Measurements from ENCODE around the gene GABBR1.
A peak's percentile ranks its signal among the peaks of the same experiment; 100 is the strongest.
"Not testable (repeated sequence)": the region's sequence is repeated elsewhere in the genome, so short reads cannot be mapped to it uniquely, and the experiment has no call there.

The GABBR1 gene

DNA sequence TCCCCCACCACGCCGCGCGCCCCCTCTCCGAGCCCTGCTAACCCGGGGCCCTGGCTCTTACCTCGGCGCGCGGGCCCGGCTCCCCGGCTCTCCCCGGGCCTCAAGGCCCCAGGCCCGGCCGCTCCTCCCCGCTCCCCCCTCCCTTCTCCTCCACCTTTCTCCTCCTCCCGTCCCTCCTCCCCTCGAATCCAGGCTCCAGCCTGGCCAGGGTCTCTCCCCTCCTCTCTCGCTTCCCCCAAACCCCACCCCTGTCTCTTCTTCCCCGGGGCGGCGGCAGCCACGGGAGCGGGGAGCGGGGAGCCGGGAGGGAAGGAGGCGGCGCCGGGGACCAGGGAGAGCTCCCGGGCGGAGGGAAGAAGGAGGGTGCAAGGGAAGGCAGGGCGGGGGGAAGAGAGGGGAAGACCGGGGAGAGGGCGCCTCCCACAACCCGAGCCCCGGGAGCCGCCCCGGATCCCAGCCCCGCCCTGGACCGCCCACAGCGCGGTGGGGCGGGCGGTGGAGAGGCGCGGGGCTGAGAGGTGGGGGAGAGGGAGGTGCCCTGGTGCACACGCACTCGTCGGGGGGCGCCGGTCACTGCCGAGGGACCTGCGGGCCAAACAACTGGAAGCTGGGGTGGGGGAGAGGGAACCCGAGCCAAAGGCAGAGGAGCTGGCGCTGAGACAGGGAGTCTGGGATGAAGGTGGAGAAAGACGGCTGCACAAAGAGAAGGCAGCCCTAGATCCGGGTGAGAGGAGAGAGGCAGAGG is at the start of gene GABBR1:
GABBR1 (minus strand) TSS at position 395 of the 745 bp plus-strand sequence. CDS start 798 bp downstream, outside the sequence.
- peak; percentile 77 to 78 for DNase-seq

DNA sequence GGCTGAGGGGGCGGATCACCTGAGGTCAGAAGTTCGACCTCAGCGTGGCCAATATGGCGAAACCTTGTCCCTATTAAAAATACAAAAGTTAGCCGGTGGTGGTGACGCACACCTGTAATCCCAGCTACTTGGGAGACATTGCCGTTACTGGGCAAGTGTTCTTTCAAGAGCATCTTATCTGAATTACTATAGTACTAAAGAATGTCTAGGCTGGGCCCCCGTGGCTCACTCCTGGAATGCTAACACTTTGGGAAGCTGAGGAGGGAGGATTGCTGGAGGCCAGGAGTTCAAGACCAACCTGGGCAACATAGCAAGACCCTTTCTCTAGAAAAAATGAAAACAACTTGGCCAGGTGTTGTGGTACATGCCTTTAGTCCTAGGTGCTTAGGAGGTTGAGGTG is 48.8 kb upstream of the GABBR1 start:
- DNase-seq = no peak

DNA sequence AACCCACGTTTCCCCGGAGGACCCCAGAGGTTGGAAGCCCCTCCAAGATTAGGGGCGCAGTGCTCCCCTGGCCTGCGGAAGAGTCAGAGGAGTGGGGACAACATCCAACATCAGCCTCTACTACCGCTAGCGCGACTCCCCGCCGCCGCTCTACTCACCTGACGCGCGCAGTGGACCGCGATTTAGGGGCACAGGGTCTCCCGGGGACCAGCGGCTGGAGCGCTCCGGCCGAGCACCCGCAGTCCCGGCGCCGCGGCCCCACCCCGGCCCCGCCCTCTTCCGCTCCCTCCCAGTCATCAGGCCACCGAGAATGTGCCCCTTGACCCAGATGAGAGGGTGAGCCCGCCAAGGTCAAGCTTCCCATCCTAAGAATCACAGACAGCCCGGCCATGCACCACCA is 47.9 kb upstream of the GABBR1 start, which contains the start of gene ZFP57:
ZFP57 (minus strand) TSS at position 249 of the 400 bp plus-strand sequence. CDS start 4,149 bp downstream, outside the sequence.
- DNase-seq = no peak

GRCh38 chr6:29680416-29680815 is 47.4 kb upstream of the GABBR1 start:
- DNase-seq = no peak

- DNase-seq = no peak
Observed at GRCh38 chr6:29679962-29680361, 47.0 kb upstream of the GABBR1 start.

- no peak for DNase-seq
Observed at GRCh38 chr6:29678114-29678513, 45.1 kb upstream of the GABBR1 start.

- no peak for DNase-seq
Observed at GRCh38 chr6:29676981-29677601, 44.1 kb upstream of the GABBR1 start.

GRCh38 chr6:29675561-29675960 is 42.6 kb upstream of the GABBR1 start:
- DNase-seq = no peak

DNA sequence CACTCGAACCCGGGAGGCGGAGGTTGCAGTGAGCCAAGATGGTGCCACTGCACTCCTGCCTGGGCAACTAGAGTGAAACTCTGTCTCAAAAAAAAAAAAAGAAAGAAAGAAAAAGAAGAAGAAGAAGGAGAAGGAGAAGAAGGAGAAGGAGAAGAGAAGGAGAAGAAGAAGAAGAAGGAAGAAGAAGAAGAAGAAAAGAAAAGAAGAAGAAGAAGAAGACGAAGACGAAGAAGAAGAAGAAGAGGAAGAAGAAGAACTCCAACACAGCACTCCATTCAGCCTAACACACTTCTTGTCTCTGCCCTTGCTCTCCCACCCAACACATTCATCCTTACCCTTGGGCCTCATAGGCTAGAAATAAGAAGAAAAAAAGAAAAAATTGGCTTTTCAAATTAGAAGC is 41.0 kb upstream of the GABBR1 start:
- no peak for DNase-seq

DNA sequence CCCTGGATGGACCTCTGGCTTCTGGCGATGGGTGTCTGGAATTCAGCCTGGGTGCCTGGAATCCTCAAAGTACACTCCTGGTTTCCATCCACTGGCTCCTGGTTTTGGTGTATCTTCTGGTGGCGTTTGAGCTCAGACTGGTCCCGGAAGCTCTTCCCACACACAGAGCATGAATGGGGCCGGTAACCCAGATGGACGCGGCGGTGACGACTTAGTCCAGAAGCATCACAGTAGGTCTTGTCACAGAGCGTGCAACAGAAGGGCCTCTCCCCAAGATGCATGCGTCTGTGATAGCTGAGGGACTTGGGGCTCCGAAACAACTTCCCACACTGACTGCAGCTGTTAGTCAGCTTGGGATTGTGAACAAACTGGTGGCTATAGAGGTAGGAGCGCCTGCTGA is 40.2 kb upstream of the GABBR1 start:
- no peak for DNase-seq

GRCh38 chr6:29672116-29672515 is 39.1 kb upstream of the GABBR1 start:
- not testable (repeated sequence) for DNase-seq

- no peak for DNase-seq
Observed at GRCh38 chr6:29671026-29671425, 38.0 kb upstream of the GABBR1 start.

DNA sequence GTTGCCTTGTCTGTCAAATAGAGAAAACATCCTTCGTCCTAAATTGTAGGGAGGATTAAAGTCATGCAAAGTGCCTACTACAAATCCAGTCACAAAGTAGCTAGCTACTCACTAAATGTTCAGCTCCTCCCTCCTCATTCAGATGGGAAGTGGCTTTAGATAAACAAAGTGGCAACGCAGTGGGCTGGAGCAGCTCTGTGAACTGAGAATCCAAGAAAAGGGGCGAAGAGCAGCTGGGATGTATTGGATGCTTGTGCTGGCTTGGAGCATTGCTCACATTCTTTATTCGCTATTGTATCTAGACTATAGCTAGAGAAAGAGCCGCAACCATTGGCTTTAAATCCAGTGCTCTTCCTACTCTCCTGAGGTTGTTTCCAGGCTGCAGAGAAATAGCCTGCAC is 34.2 kb upstream of the GABBR1 start:
- no peak for DNase-seq

DNA sequence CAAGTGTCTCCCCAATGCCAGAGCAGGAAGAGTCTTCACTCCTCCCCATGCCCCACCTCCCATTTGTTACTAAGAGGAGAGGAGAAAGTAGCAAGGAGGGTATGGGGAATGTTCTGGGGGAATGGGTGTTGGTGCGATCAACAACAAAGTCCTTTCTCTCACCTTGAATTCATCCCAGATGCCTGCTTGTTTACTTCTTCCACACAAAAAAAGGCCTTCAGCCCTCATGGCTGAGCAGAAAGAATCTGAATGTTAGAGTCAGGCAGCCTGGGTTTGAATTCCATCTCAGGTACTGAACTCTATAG is 33.8 kb upstream of the GABBR1 start:
- no peak for DNase-seq

DNA sequence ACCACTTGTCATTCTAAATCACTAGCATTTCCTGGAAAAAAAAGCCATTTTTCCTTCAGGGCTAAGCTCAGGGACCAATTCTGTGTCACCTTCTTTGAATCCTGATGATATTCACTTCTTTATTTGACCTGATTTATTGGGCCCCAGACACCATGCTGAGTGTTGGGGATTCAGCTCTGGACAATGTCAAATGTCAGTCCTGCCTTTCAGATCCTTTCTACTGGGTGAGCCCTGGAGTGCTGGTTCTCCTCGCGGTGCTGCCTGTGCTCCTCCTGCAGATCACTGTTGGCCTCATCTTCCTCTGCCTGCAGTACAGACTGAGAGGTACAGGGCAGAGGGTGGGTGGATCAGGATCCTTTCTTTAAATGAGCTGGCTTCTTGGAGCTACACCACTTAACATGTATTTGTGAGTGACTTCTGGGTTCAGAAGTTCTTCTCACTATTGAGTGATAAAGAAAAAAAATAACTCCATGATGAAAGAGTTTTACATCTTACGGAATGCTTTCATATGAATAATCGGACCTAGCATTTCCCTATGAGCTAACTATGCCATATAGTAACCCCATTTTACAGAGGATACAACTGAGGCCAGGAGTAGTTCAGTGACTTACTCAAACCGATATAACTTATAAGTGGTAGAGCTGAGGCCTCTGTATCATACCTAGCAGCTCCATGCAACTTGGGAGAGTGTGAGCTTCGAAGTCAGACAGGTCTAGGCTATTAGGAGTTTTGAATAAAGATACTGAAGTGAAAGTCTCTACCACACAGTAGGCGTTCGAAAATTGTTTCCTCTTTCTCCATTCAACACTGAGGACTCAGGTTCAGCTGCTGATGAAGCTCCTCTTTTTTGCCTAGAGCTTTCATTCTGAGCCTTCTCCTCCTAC is 33.2 kb upstream of the GABBR1 start:
- DNase-seq = no peak

GRCh38 chr6:29663300-29664042 is 30.5 kb upstream of the GABBR1 start:
- DNase-seq = no peak

DNA sequence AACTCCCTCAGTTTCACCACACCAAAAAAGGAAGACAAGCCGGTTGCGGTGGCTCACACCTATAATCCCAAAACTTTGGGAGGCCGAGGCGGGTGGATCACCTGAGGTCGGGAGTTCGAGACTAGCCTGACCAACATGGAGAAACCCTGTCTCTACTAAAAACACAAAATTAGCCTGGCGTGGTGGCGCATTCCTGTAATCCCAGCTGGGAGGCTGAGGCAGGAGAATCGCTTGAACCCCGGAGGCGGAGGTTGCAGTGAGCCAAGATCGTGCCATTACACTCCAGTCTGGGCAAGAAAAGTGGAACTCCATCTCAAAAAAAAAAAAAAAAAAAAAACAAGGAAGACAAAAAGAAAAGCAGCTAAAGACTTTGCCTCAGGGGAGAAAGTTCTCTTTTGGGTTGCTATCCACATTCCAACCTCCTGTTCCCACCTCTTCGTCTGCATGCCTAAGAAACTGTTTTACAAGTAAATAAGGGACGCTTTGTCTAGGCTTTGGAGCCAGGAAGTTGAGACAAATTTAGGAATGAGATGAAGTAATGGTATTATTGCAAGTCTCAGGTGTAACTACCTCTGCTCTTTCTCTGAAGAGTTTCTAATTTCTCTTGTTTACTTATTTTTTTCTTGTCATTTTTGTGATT is 28.6 kb upstream of the GABBR1 start:
- DNase-seq = not testable (repeated sequence)

DNA sequence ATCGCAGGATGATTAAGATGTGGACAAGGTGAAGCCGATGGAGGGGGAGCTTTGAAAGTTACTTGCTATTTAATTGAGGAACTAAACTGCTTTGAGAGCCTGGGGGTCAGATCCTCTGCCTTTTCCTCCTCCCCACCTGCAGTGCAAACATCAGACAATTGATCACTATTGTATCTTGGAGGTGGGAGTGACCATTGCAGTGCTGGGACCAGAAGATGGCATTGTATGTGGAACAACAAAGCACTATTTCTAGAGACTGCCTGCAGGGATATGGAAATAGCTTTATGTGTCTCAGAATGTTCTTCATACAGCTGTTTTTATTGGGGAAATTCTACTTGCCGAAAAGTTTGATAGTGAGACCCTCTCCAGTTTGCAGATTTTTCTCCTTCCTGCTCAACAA is 28.1 kb upstream of the GABBR1 start:
- no peak for DNase-seq

DNA sequence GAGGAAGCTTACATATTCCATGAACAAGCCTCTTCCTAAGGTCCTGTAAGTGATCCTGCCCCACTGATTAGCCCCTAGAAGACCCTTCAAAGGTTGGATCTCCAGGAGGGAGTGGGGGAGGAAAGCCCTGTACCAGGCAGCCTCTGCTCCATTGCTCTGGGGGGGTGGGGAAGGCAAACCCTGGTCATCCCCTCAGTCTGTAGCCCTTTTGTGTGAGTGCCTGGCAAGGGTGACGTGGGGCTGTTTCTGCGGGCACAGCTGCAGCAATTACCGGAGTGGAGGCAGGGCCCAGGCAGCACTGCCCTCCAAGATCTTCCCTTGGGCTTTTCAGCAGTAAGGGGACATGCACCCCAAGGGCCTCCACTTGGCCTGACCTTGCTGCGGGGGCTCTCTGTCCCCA is 23.8 kb upstream of the GABBR1 start, which contains the start of gene MOG:
MOG (plus strand) TSS at position 295 of the 400 bp plus-strand sequence. CDS start 118 bp downstream, outside the sequence.
- DNase-seq = peak; percentile 88 to 95

DNA sequence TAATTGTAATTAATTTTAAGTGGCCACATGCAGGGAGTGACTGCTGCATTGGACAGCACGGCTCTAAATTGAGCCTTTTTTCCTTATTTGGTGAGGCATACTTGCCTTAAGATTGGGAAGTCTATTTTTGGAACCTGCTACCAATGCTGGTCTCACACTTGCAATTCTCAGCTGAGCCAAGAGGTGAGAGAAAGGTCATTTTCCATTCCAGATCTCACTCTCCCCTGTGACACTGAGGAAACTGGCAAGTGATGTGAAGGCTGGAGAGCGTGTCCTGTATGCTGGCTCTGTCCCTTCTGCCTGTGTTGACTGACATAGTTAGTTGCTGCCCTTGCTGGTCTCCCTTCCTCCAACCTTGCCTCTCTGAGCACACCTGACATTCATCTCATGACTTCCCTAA is 23.2 kb upstream of the GABBR1 start:
- DNase-seq = peak in 1 of 2 donors; percentile 62

DNA sequence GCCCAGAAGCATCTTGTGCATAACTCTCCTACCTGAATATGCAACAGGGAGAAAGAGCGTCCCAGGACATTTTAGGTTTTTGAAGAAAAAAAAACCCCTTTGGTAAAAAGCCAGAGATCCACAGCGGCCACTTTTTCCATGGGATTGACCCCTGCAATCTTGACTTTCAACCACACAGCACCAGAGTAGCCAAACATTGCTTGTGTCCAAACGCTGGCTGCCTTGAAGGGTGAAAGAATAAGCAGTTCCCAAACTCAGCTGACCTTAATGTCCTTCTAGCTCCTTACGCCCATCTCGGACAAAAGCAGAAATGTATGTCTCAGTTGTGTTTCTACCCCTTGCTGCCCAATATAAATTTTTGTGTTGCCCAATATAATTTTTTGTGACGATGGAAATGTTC is 22.7 kb upstream of the GABBR1 start:
- DNase-seq = no peak

DNA sequence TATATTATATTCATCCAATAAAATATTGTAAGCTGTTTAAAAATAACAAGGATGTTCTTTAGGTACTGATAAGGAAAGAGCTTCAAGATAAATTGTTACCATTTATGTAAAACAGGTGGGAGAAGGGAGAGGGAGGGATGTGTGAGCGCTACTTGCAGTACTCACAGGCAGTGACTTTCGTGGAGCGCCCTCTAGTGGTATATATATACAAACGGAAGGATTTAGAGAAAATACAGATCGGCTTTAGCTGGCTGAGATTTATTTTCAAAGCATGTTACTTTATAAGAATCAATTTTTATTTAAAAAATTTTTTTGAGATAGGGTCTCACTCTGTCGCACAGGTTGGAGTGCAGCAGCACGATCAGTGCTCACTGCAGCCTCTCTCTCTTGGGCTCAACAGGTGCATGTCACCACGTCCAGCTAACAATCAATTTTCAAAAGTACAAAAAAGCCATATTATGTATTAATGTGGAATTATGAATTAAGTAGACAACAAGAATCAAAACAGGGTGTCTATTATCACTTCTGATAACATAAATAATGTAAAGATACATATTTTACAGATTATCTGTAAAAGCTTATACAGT is 20.6 kb upstream of the GABBR1 start:
- peak; percentile 27 to 93 for DNase-seq

Data from hippocampal formation (tissue), 2 donors.